Panc1 (cell line): ENCODE results near the gene CYBRD1. TPM values are rescaled to one million over a fixed set of nuclear protein-coding genes. Genes with fewer than 3 reads are reported as not detected.

Experiments used
- ATAC-seq: fragments of 200-7000 bp; cut with Tn5 transposase; 2 replicates; pipeline ENCODE4 v1.9.1; 2020; ENCODE audit warnings: mild to moderate bottlenecking, moderate library complexity
- Bru-seq: library from RNA; stranded (reverse); fragments of 400-500 nt; gene quantifications from one replicate; lab custom pipeline; 2021; lab: Mats Ljungman, UMichigan
- BruChase-seq, 2 experiments: library from RNA; stranded (reverse); fragments of 400-500 nt; gene quantifications; one replicate each; lab custom pipeline; 2021; lab: Mats Ljungman, UMichigan
- BruUV-seq: library from RNA; stranded (reverse); fragments of 400-500 nt; replicated peaks from 2 replicates; lab custom pipeline; 2021; lab: Mats Ljungman, UMichigan
- CTCF ChIA-PET: fragments of 300-600 bp; sonication (Branson Sonifier 250); formaldehyde crosslinking; loops from one replicate; lab custom pipeline; 2022; ENCODE audit warnings: antibody characterized with exemption; lab: Charles Lee
- POLR2A ChIA-PET: fragments of 300-600 bp; sonication (Branson Sonifier 250); formaldehyde crosslinking; loops from one replicate; lab custom pipeline; 2022; ENCODE audit warnings: antibody characterized with exemption; lab: Charles Lee
- DNase-seq: peaks from one replicate; pipeline ENCODE4 v3.0.0-alpha.2; 2010; ENCODE audit warnings: low read depth, low spot score
- H3K27ac ChIP-seq: 2 replicates; pipeline ENCODE4 v1.5.1; 2011; ENCODE audit warnings: mild to moderate bottlenecking, low read length, inconsistent platforms
- H3K27me3 ChIP-seq: fragments of 200-500 bp; sonication (Bioruptor generic); 2 replicates; pipeline ENCODE4 v1.6.0; 2014; ENCODE audit warnings: low read length, inconsistent platforms; ENCODE audit not compliant: control insufficient read depth, insufficient read depth
- H3K36me3 ChIP-seq: fragments of 200-500 bp; sonication (Bioruptor generic); 2 replicates; pipeline ENCODE4 v1.5.1; 2014; ENCODE audit warnings: inconsistent platforms, mild to moderate bottlenecking, low read length, moderate library complexity; ENCODE audit not compliant: control insufficient read depth, insufficient read depth
- H3K4me1 ChIP-seq: 2 replicates; pipeline ENCODE4 v1.5.1; 2011; ENCODE audit warnings: inconsistent platforms, mild to moderate bottlenecking, low read length, moderate library complexity; ENCODE audit not compliant: control insufficient read depth, insufficient read depth
- H3K4me3 ChIP-seq, 2 experiments: 2 replicates each; pipeline ENCODE4 v1.5.1; 2011 to 2012; ENCODE audit warnings: low read depth in 2 of 2, low read length in 2 of 2, mild to moderate bottlenecking in 2 of 2, inconsistent platforms in 1 of 2, moderate library complexity in 1 of 2
- H3K9me3 ChIP-seq: fragments of 200-500 bp; sonication (Bioruptor generic); 2 replicates; pipeline ENCODE4 v1.5.1; 2014; ENCODE audit warnings: low read depth, mild to moderate bottlenecking, inconsistent platforms, low read length, moderate library complexity; ENCODE audit not compliant: control insufficient read depth, insufficient read depth
- POLR2AphosphoS5 ChIP-seq: IDR thresholded peaks from 2 replicates; pipeline ENCODE4 v1.6.1; 2012; ENCODE audit warnings: mild to moderate bottlenecking, low read depth, low read length, moderate library complexity
- SIN3A ChIP-seq: IDR thresholded peaks from 2 replicates; pipeline ENCODE4 v1.6.1; 2012; ENCODE audit warnings: low read depth, mild to moderate bottlenecking, low read length, moderate library complexity, borderline replicate concordance; ENCODE audit not compliant: insufficient read depth
- TCF7L2 ChIP-seq: IDR thresholded peaks from 2 replicates; pipeline ENCODE4 v1.6.1; 2011; ENCODE audit warnings: mild to moderate bottlenecking, low read depth, low read length, inconsistent platforms
- in situ Hi-C: cut with HindIII; loops from 2 replicates; pipeline ENCODE4 v1.10.0; 2016; ENCODE audit warnings: low sequenced_read_pairs, low pct_unique_long_range_greater_than_20kb
- intact Hi-C: fragments of 100-400 bp; cut with micrococcal nuclease; formaldehyde crosslinking; loops from one replicate; pipeline ENCODE4 v1.10.0; 2022; ENCODE audit not compliant: unreplicated experiment
- long read RNA-seq: library from polyadenylated mRNA; unstranded; transcript quantifications from one replicate; pipeline ENCODE4 v2.0.0, GENCODE V29; 2021; ENCODE audit not compliant: unreplicated experiment
- polyA plus RNA-seq: library from polyadenylated mRNA; unstranded; fragments of >200 nt; gene quantifications from one replicate; pipeline ENCODE4 v1.2.1, GENCODE V29; 2012; ENCODE audit warnings: missing spikeins; ENCODE audit not compliant: insufficient read length
- total RNA-seq: library from RNA; stranded (reverse); gene quantifications from one replicate; pipeline ENCODE4 v1.2.1, GENCODE V29; 2021; ENCODE audit not compliant: unreplicated experiment
- TF ChIP-seq, protein P1 (sequence below), 2 experiments: IDR thresholded peaks; 2 replicates each; pipeline ENCODE4 v1.6.1; 2011 to 2012; ENCODE audit warnings: low read depth in 2 of 2, control low read depth in 1 of 2, low read length in 1 of 2, mild to moderate bottlenecking in 1 of 2, moderate library complexity in 1 of 2; ENCODE audit not compliant: insufficient read depth in 1 of 2
- TF ChIP-seq, protein P2 (sequence below): fragments of 450-650 bp; IDR thresholded peaks from 2 replicates; pipeline ENCODE4 v1.5.1; 2017; ENCODE audit warnings: mild to moderate bottlenecking

The CYBRD1 gene, protein sequence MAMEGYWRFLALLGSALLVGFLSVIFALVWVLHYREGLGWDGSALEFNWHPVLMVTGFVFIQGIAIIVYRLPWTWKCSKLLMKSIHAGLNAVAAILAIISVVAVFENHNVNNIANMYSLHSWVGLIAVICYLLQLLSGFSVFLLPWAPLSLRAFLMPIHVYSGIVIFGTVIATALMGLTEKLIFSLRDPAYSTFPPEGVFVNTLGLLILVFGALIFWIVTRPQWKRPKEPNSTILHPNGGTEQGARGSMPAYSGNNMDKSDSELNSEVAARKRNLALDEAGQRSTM
- total RNA-seq (2.5 TPM), Bru-seq, nascent RNA (percentile 31 among the genes with signal in this experiment), BruChase-seq, experiment 1, labeled RNA remaining after a 2-hour chase (percentile 38 among the genes with signal in this experiment), BruChase-seq, experiment 2, labeled RNA remaining after a 6-hour chase (percentile 43 among the genes with signal in this experiment)
- polyA plus RNA-seq: 1.7 TPM
- long read RNA-seq, full-length matches to known transcripts: 1 of 1 reads
- long read RNA-seq, partial matches to known transcripts: 0 of 1 reads
- long read RNA-seq, other reads (novel, unspliced or antisense): 0 of 1 reads

DNA sequence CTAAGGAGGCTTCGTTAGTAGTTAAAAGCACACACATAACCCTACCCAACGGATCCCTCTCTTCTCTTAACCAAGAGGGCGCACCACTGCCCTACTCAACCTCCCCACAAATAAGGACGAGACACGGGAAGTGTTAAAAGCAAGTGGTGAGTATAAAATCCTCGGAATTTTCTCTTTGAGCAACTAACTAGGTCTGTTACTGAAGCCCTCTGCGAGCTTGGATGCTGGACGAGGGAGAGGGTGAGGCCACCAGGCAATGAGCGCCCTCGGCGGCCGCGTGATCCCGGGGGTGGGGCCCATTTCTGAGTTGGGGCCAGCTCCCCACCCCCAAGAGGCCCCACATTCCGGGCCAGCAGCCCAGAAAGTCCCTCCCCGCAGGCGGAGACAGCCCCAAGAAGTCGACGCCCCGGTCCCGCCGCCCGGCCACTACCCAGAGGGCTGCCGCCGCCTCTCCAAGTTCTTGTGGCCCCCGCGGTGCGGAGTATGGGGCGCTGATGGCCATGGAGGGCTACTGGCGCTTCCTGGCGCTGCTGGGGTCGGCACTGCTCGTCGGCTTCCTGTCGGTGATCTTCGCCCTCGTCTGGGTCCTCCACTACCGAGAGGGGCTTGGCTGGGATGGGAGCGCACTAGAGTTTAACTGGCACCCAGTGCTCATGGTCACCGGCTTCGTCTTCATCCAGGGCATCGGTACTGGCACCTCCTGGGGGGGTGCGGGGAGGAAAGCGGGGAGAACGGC, at the start of gene CYBRD1:
TSS of gene CYBRD1 (plus strand) at position 423 of the 736 bp plus-strand sequence. CDS start at position 495, 72 bp downstream.
- in situ Hi-C loops: no loop called here
- TF ChIP-seq, protein P1, sequence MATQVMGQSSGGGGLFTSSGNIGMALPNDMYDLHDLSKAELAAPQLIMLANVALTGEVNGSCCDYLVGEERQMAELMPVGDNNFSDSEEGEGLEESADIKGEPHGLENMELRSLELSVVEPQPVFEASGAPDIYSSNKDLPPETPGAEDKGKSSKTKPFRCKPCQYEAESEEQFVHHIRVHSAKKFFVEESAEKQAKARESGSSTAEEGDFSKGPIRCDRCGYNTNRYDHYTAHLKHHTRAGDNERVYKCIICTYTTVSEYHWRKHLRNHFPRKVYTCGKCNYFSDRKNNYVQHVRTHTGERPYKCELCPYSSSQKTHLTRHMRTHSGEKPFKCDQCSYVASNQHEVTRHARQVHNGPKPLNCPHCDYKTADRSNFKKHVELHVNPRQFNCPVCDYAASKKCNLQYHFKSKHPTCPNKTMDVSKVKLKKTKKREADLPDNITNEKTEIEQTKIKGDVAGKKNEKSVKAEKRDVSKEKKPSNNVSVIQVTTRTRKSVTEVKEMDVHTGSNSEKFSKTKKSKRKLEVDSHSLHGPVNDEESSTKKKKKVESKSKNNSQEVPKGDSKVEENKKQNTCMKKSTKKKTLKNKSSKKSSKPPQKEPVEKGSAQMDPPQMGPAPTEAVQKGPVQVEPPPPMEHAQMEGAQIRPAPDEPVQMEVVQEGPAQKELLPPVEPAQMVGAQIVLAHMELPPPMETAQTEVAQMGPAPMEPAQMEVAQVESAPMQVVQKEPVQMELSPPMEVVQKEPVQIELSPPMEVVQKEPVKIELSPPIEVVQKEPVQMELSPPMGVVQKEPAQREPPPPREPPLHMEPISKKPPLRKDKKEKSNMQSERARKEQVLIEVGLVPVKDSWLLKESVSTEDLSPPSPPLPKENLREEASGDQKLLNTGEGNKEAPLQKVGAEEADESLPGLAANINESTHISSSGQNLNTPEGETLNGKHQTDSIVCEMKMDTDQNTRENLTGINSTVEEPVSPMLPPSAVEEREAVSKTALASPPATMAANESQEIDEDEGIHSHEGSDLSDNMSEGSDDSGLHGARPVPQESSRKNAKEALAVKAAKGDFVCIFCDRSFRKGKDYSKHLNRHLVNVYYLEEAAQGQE (IDR thresholded peaks at IDR 0.05; ENCODE audit: insufficient read depth in 1 of 2, low read depth in 2 of 2, low read length in 1 of 2): no peak
- TF ChIP-seq TCF7L2: no peak
- TF ChIP-seq, protein P2, sequence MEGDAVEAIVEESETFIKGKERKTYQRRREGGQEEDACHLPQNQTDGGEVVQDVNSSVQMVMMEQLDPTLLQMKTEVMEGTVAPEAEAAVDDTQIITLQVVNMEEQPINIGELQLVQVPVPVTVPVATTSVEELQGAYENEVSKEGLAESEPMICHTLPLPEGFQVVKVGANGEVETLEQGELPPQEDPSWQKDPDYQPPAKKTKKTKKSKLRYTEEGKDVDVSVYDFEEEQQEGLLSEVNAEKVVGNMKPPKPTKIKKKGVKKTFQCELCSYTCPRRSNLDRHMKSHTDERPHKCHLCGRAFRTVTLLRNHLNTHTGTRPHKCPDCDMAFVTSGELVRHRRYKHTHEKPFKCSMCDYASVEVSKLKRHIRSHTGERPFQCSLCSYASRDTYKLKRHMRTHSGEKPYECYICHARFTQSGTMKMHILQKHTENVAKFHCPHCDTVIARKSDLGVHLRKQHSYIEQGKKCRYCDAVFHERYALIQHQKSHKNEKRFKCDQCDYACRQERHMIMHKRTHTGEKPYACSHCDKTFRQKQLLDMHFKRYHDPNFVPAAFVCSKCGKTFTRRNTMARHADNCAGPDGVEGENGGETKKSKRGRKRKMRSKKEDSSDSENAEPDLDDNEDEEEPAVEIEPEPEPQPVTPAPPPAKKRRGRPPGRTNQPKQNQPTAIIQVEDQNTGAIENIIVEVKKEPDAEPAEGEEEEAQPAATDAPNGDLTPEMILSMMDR: no peak
- TF ChIP-seq POLR2AphosphoS5: no peak
- no peak for TF ChIP-seq SIN3A
- intact Hi-C loops: no loop called here
- CTCF ChIA-PET: no interaction called here
- POLR2A ChIA-PET: no interaction called here
- Histone ChIP-seq H3K4me1 (peaks cover 8% of the 10 kb centered on the region; the same call in 1 of the 2 replicates), H3K27me3 (peaks cover 42% of the 10 kb centered on the region), H3K4me3 (peak within 1 kb of the TSS; percentile 54 to 63), H3K36me3 (no peaks in the 10 kb centered on the region), H3K27ac (no peak within 1 kb of the TSS), H3K9me3 (no peaks in the 10 kb centered on the region)
- BruUV-seq: no TSS peak
- peak; percentile 61 for ATAC-seq
- no peak for DNase-seq

DNA sequence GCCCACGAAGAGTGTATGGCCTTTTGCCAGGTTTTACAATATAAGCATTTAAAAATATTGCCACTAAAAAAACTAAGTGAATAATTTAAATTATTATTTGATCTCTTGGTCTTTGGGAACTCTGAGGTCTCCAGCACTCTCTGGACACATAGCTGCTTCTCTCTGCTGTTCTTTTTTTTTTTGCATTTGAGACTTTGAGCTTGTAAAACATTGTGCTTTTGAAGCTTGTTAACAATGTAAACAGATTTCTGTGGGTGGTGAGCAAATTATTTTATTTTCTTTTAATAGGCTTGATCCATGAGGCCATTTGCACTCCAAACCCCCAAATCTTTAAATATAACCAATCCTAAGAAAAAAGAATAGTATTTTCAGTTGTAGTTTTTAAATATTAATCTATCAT, 46.3 kb upstream of the CYBRD1 start:
- intact Hi-C loops: no loop called here

More for the DNA sequence above, 46.3 kb upstream of the CYBRD1 start:
- Histone ChIP-seq H3K27ac (no peak overlapping the region), H3K36me3 (peaks cover 6% of the 10 kb centered on the region; the same call in 1 of the 2 replicates), H3K4me3 (no peak overlapping the region), H3K4me1 (no peaks in the 10 kb centered on the region), H3K27me3 (no peaks in the 10 kb centered on the region), H3K9me3 (no peaks in the 10 kb centered on the region)
- in situ Hi-C loops: no loop called here
- BruUV-seq: no TSS peak
- DNase-seq (no peak), ATAC-seq (no peak)
- POLR2A ChIA-PET: no interaction called here
- CTCF ChIA-PET: no interaction called here
- TF ChIP-seq SIN3A (no peak), TCF7L2 (no peak), POLR2AphosphoS5 (no peak)
- TF ChIP-seq, protein P1 (IDR thresholded peaks at IDR 0.05; ENCODE audit: insufficient read depth in 1 of 2, low read depth in 2 of 2, low read length in 1 of 2): no peak
- TF ChIP-seq, protein P2: no peak
